Osteoblast (primary cell): ENCODE measurements around the gene FKBP2. TPM values are rescaled to one million over a fixed set of nuclear protein-coding genes. Genes with fewer than 3 reads are reported as not detected.

ENCODE experiments used
- DNase-seq: peaks from one replicate; pipeline ENCODE4 v3.0.0; 2011; ENCODE audit warnings: low spot score, mixed read lengths; ENCODE audit not compliant: insufficient read length; ENCODE audit errors: missing footprints
- H2AFZ ChIP-seq: 2 replicates; pipeline ENCODE4 v1.6.0; 2011; ENCODE audit warnings: mild to moderate bottlenecking, low read length
- H3K27ac ChIP-seq: 2 replicates; pipeline ENCODE4 v1.5.1; 2011; ENCODE audit warnings: mild to moderate bottlenecking, low read depth, low read length, moderate library complexity
- H3K27me3 ChIP-seq: 2 replicates; pipeline ENCODE4 v1.6.0; 2012; ENCODE audit warnings: mild to moderate bottlenecking, control low read depth, inconsistent platforms, low read length, moderate library complexity; ENCODE audit not compliant: insufficient read depth
- H3K36me3 ChIP-seq: 2 replicates; pipeline ENCODE4 v1.5.1; 2011; ENCODE audit warnings: mild to moderate bottlenecking, low read length, control low read depth, moderate library complexity; ENCODE audit not compliant: insufficient read depth
- H3K4me1 ChIP-seq: 2 replicates; pipeline ENCODE4 v1.5.1; 2011; ENCODE audit warnings: mild to moderate bottlenecking, low read length, control low read depth, moderate library complexity; ENCODE audit not compliant: insufficient read depth
- H3K4me2 ChIP-seq: 2 replicates; pipeline ENCODE4 v1.6.0; 2011; ENCODE audit warnings: mild to moderate bottlenecking, low read length; ENCODE audit not compliant: insufficient read depth
- H3K4me3 ChIP-seq: fragments of 200-600 bp; sonication (generic); 3 replicates; pipeline ENCODE4 v1.5.1; 2012; ENCODE audit warnings: mild to moderate bottlenecking, low read length, inconsistent platforms; ENCODE audit not compliant: insufficient read depth
- H3K79me2 ChIP-seq: 2 replicates; pipeline ENCODE4 v1.6.0; 2012; ENCODE audit warnings: mild to moderate bottlenecking, low read length, control low read depth, inconsistent platforms; ENCODE audit not compliant: insufficient read depth
- H3K9me3 ChIP-seq: 2 replicates; pipeline ENCODE4 v1.5.1; 2011; ENCODE audit warnings: low read depth, low read length, control low read depth
- H4K20me1 ChIP-seq: 2 replicates; pipeline ENCODE4 v1.6.0; 2012; ENCODE audit warnings: mild to moderate bottlenecking, low read length, control low read depth; ENCODE audit not compliant: insufficient read depth
- CTCF ChIP-seq: IDR thresholded peaks from 2 replicates; pipeline ENCODE4 v1.5.1; 2011; ENCODE audit warnings: mild to moderate bottlenecking, low read depth, low read length, moderate library complexity; ENCODE audit errors: extremely low read depth
- total RNA-seq: library from RNA; depleted of rRNA; stranded (reverse); fragments of >200 nt; gene quantifications from 2 replicates; pipeline ENCODE4 v1.2.3, GENCODE V29; 2012

Gene FKBP2
- total RNA-seq, 1 donor = 31.1 TPM

- H3K9me3 ChIP-seq = no peaks in the 10 kb centered on the region
- H2AFZ ChIP-seq = no peak overlapping the region
- peaks cover 42% of the 10 kb centered on the region for H3K79me2 ChIP-seq
- peak; percentile 81 for DNase-seq
- peaks cover 33% of the 10 kb centered on the region for H3K4me1 ChIP-seq
- no peak overlapping the region for H3K4me3 ChIP-seq
- no peaks in the 10 kb centered on the region for H3K27me3 ChIP-seq
- H3K4me2 ChIP-seq = no peak overlapping the region
- H4K20me1 ChIP-seq = peaks cover 8% of the 10 kb centered on the region
- no peak for TF ChIP-seq CTCF
- no peak overlapping the region for H3K27ac ChIP-seq
- peaks cover 15% of the 10 kb centered on the region for H3K36me3 ChIP-seq
Measured at GRCh38 chr11:64243236-64243854, 2.5 kb downstream of the FKBP2 start.

- Histone ChIP-seq H3K9me3 (no peaks in the 10 kb centered on the region), H3K79me2 (peaks cover 42% of the 10 kb centered on the region), H3K4me1 (peaks cover 33% of the 10 kb centered on the region), H3K36me3 (peaks cover 15% of the 10 kb centered on the region), H2AFZ (no peak overlapping the region), H4K20me1 (peaks cover 8% of the 10 kb centered on the region), H3K4me3 (no peak overlapping the region), H3K27me3 (no peaks in the 10 kb centered on the region), H3K27ac (no peak overlapping the region), H3K4me2 (no peak overlapping the region)
- peak; percentile 85 for DNase-seq
- TF ChIP-seq CTCF = no peak
Measured at GRCh38 chr11:64244107-64244506, 3.2 kb downstream of the FKBP2 start.

GRCh38 chr11:64244966-64245365 is 4.1 kb downstream of the FKBP2 start:
- DNase-seq = no peak
- Histone ChIP-seq H3K9me3 (no peaks in the 10 kb centered on the region), H4K20me1 (peaks cover 8% of the 10 kb centered on the region), H3K4me2 (peak overlapping the region; percentile 91), H2AFZ (no peak overlapping the region), H3K36me3 (peaks cover 15% of the 10 kb centered on the region), H3K4me1 (peaks cover 33% of the 10 kb centered on the region), H3K4me3 (peak overlapping the region; percentile 97), H3K79me2 (peaks cover 42% of the 10 kb centered on the region), H3K27me3 (no peaks in the 10 kb centered on the region), H3K27ac (no peak overlapping the region)
- no peak for TF ChIP-seq CTCF

- Histone ChIP-seq H2AFZ (no peak overlapping the region), H3K27ac (peak overlapping the region; percentile 85), H3K79me2 (peaks cover 42% of the 10 kb centered on the region), H3K4me1 (peaks cover 29% of the 10 kb centered on the region), H3K4me2 (peak overlapping the region; percentile 91), H3K9me3 (no peaks in the 10 kb centered on the region), H3K27me3 (no peaks in the 10 kb centered on the region), H3K4me3 (peak overlapping the region; percentile 97), H4K20me1 (peaks cover 8% of the 10 kb centered on the region), H3K36me3 (peaks cover 15% of the 10 kb centered on the region)
- peak; percentile 94 for DNase-seq
- no peak for TF ChIP-seq CTCF
Measured at GRCh38 chr11:64245401-64245796, 4.5 kb downstream of the FKBP2 start.
